Liver (tissue), 9 donors: ENCODE results near the gene XYLT1. TPM values are rescaled to one million over a fixed set of nuclear protein-coding genes. Genes with fewer than 3 reads are reported as not detected.

Source experiments
- DNase-seq: peaks from one replicate; pipeline ENCODE4 v3.0.0-alpha.2; 2017; ENCODE audit warnings: low spot score
- H3K27ac ChIP-seq, 2 donors: one replicate each; pipeline ENCODE4 v1.7.0; 2013; ENCODE audit warnings: inconsistent platforms in 2 of 2, low read length in 2 of 2, control low read depth in 1 of 2, low read depth in 1 of 2, mild to moderate bottlenecking in 1 of 2
- H3K27me3 ChIP-seq, 4 donors: one replicate each; pipeline versions ENCODE4 v1.6.1 to v1.7.0; 2013; ENCODE audit warnings: low read length in 3 of 4, inconsistent platforms in 1 of 4, mild to moderate bottlenecking in 1 of 4, moderate library complexity in 1 of 4; ENCODE audit not compliant: control insufficient read depth in 4 of 4, insufficient read depth in 4 of 4
- H3K36me3 ChIP-seq, 4 donors: one replicate each; pipeline versions ENCODE4 v1.6.1 to v1.7.0; 2013; ENCODE audit warnings: low read length in 3 of 4, mild to moderate bottlenecking in 3 of 4, low read depth in 1 of 4, moderate library complexity in 1 of 4; ENCODE audit not compliant: control insufficient read depth in 4 of 4, insufficient read depth in 3 of 4
- H3K4me1 ChIP-seq, 4 donors: one replicate each; pipeline versions ENCODE4 v1.6.1 to v1.7.0; 2013; ENCODE audit warnings: low read length in 3 of 4, mild to moderate bottlenecking in 3 of 4, moderate library complexity in 1 of 4; ENCODE audit not compliant: control insufficient read depth in 4 of 4, insufficient read depth in 4 of 4
- H3K4me3 ChIP-seq, 3 donors: one replicate each; pipeline versions ENCODE4 v1.6.1 to v1.7.0; 2013; ENCODE audit warnings: low read length in 3 of 3, control low read depth in 1 of 3, low read depth in 1 of 3, mild to moderate bottlenecking in 1 of 3
- H3K9ac ChIP-seq, 2 donors: one replicate each; pipeline ENCODE4 v1.7.0; 2013; ENCODE audit warnings: low read length in 2 of 2, mild to moderate bottlenecking in 2 of 2, moderate library complexity in 2 of 2, control low read depth in 1 of 2, low read depth in 1 of 2
- H3K9me3 ChIP-seq, 4 donors: one replicate each; pipeline versions ENCODE4 v1.6.1 to v1.7.0; 2013; ENCODE audit warnings: low read length in 3 of 4; ENCODE audit not compliant: control insufficient read depth in 4 of 4
- CTCF ChIP-seq: fragments of 150-350 bp; IDR thresholded peaks from 2 replicates; pipeline ENCODE4 v1.5.1; 2017; ENCODE audit warnings: improper control_type of control experiment, low read depth, low read length; ENCODE audit not compliant: missing input control
- EGR1 ChIP-seq, 2 donors: IDR thresholded peaks; 2 replicates each; pipeline ENCODE4 v1.6.1; 2016 to 2018; ENCODE audit warnings: antibody characterized with exemption in 2 of 2, low read depth in 2 of 2
- FOXA1 ChIP-seq: IDR thresholded peaks from 2 replicates; pipeline ENCODE4 v1.6.1; 2016; ENCODE audit warnings: antibody characterized with exemption
- FOXA2 ChIP-seq: IDR thresholded peaks from 2 replicates; pipeline ENCODE4 v1.6.1; 2016; ENCODE audit warnings: antibody characterized with exemption
- GABPA ChIP-seq, 2 donors: IDR thresholded peaks in 1 of 2; conservative IDR thresholded peaks in 1 of 2; 2 replicates each; pipeline ENCODE4 v1.6.1; 2016; ENCODE audit warnings: antibody characterized with exemption in 2 of 2, mild to moderate bottlenecking in 1 of 2, moderate library complexity in 1 of 2
- HNF4A ChIP-seq, 2 donors: conservative IDR thresholded peaks; 2 replicates each; pipeline ENCODE4 v1.6.1; 2016; ENCODE audit warnings: antibody characterized with exemption in 2 of 2, mild to moderate bottlenecking in 2 of 2
- HNF4G ChIP-seq: IDR thresholded peaks from 2 replicates; pipeline ENCODE4 v1.6.1; 2016; ENCODE audit warnings: antibody characterized with exemption
- JUND ChIP-seq, 2 donors: IDR thresholded peaks; 2 replicates each; pipeline ENCODE4 v1.6.1; 2016; ENCODE audit warnings: antibody characterized with exemption in 2 of 2
- NR2F2 ChIP-seq: IDR thresholded peaks from 2 replicates; pipeline ENCODE4 v1.6.1; 2016; ENCODE audit warnings: antibody characterized with exemption
- RAD21 ChIP-seq, 2 donors: IDR thresholded peaks; 2 replicates each; pipeline ENCODE4 v1.6.1; 2016; ENCODE audit warnings: antibody characterized with exemption in 2 of 2, mild to moderate bottlenecking in 2 of 2
- REST ChIP-seq: IDR thresholded peaks from 2 replicates; pipeline ENCODE4 v1.6.1; 2016; ENCODE audit warnings: antibody characterized with exemption, mild to moderate bottlenecking
- RXRA ChIP-seq, 2 donors: IDR thresholded peaks; 2 replicates each; pipeline ENCODE4 v1.6.1; 2017 to 2018; ENCODE audit warnings: antibody characterized with exemption in 2 of 2, mild to moderate bottlenecking in 1 of 2
- SP1 ChIP-seq: IDR thresholded peaks from 2 replicates; pipeline ENCODE4 v1.6.1; 2018; ENCODE audit warnings: antibody characterized with exemption, mild to moderate bottlenecking
- TAF1 ChIP-seq: conservative IDR thresholded peaks from 2 replicates; pipeline ENCODE4 v1.6.1; 2016; ENCODE audit warnings: antibody characterized with exemption, mild to moderate bottlenecking
- YY1 ChIP-seq: IDR thresholded peaks from 2 replicates; pipeline ENCODE4 v1.6.1; 2016; ENCODE audit warnings: antibody characterized with exemption, mild to moderate bottlenecking
- WGBS: extraction: QIAGEN DNeasy Blood & Tissue Kit; methylation state at CpG from one replicate; pipeline ENCODE4 v1.1.7; 2013; 5-methylcytosine and 5-hydroxymethylcytosine counted together
- polyA plus RNA-seq, 2 donors: library from polyadenylated mRNA; stranded (reverse) in 1 of 2; unstranded in 1 of 2; fragments of 200-250 nt in 1 of 2; fragments of >200 nt in 1 of 2; fragmentation: Nextera tagmentation in 1 of 2; extraction: Ambion mirVana in 1 of 2; gene quantifications; one replicate each; pipeline versions ENCODE4 v1.2.1 to v1.2.3, GENCODE V29; 2013 to 2015
- total RNA-seq, 2 donors: library from RNA; depleted of rRNA; stranded (reverse); fragments of >200 nt; gene quantifications; one replicate each; pipeline ENCODE4 v1.2.3, GENCODE V29; 2014
- TF ChIP-seq, protein P1 (sequence below): IDR thresholded peaks from 2 replicates; pipeline ENCODE4 v1.6.1; 2016; ENCODE audit warnings: antibody characterized with exemption
- TF ChIP-seq, protein P2 (sequence below): IDR thresholded peaks from 2 replicates; pipeline ENCODE4 v1.6.1; 2016; ENCODE audit warnings: antibody characterized with exemption
- TF ChIP-seq, protein P3 (sequence below): IDR thresholded peaks from 2 replicates; pipeline ENCODE4 v1.6.1; 2016; ENCODE audit warnings: antibody characterized with exemption
- donor health status: healthy.
- donor health status: healthy.
- donor health status: healthy.
- donor health status: healthy.
- donor health status: healthy.

The XYLT1 gene
- total and polyA plus RNA-seq, 4 donors = 0.25 to 2.3 (median 0.53) TPM

DNA sequence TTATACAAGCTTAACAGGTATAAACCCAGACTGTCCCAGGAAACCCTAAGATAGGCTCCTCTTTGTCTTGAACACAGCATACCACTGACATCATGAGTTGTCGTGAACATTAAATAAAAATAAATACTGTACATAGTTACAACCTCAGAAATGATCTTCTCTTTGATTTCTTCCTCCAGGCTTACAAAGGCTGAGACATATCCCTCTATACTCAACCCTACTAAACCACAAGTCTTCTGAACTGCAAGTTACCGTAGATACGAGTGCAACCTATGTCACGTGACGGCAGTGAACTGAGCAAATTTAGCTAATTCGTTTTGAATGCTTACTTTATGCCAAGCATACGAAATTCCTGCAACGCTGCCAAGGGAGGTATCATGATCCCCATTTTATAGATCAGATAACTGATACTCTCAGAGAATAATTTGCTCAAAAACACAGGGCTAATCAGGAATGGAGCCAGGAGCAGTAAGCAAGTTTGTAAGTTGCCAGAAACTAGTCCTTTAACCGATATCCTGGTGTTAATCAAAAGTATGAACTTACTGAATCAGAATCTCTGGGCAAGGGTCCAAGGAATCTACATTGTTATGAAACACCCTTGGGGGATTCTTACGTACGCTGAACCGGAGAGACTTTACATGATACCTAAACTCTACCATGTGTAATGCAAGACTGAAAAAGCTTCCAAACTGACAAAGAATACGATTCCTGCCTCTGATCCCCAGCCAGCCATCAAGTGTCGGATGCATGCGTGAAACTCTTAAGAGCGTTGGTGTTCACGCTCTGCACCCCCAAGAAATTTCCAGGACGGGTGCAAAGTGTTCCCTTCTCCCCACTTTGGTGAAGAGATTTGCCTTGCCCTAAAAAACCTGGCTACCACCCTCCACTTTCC is 106.2 kb downstream of the XYLT1 start:
- 77% methylated on average over 18 of the region's 18 CpGs for WGBS
- no peaks in the 10 kb centered on the region for H3K27me3 ChIP-seq
- no peaks in the 10 kb centered on the region for H3K9me3 ChIP-seq
- H3K4me1 ChIP-seq = peaks cover 0 to 2% (median 0%) of the 10 kb centered on the region in 4 donors
- no peak overlapping the region for H3K27ac ChIP-seq
- TF ChIP-seq EGR1 (IDR thresholded peaks at IDR 0.05; ENCODE audit: low read depth in 2 of 2) = no peak
- TF ChIP-seq GABPA (IDR thresholded peaks at IDR 0.05 in 1 of 2, conservative IDR thresholded peaks at IDR 0.05 in 1 of 2) = no peak
- TF ChIP-seq CTCF = no peak
- no peak for TF ChIP-seq JUND (IDR thresholded peaks at IDR 0.05)
- no peak for TF ChIP-seq FOXA2
- no peak for TF ChIP-seq HNF4A (conservative IDR thresholded peaks at IDR 0.05)
- TF ChIP-seq, protein P1, sequence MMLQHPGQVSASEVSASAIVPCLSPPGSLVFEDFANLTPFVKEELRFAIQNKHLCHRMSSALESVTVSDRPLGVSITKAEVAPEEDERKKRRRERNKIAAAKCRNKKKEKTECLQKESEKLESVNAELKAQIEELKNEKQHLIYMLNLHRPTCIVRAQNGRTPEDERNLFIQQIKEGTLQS = no peak
- TF ChIP-seq FOXA1 = no peak
- no peak overlapping the region for H3K9ac ChIP-seq
- no peak for DNase-seq
- no peak overlapping the region for H3K4me3 ChIP-seq
- no peaks in the 10 kb centered on the region for H3K36me3 ChIP-seq

DNA sequence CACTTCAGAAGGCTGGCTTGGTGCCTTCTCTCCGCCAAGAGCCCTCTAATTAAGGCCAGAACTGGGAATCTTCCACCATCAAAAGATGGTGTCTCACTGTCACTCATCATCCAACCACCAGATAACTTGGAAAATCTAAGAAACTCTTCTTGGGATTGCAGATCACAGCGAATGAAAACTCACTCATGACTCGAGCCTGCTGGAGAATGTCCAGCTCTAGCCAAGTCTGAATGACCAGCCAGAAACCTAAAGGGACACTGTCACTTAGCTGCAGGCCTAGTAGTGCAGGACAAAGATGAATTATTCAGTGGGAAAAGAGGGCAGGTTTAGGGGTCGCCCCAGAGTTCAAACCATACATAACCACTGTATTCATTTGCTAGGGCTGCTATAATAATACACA is 107.8 kb downstream of the XYLT1 start:
- Histone ChIP-seq H3K9me3 (no peaks in the 10 kb centered on the region), H3K9ac (no peak overlapping the region), H3K36me3 (no peaks in the 10 kb centered on the region), H3K4me1 (peaks cover 0 to 2% (median 0%) of the 10 kb centered on the region in 4 donors), H3K27me3 (no peaks in the 10 kb centered on the region), H3K27ac (no peak overlapping the region), H3K4me3 (no peak overlapping the region)
- DNase-seq = no peak
- TF ChIP-seq, protein P2, sequence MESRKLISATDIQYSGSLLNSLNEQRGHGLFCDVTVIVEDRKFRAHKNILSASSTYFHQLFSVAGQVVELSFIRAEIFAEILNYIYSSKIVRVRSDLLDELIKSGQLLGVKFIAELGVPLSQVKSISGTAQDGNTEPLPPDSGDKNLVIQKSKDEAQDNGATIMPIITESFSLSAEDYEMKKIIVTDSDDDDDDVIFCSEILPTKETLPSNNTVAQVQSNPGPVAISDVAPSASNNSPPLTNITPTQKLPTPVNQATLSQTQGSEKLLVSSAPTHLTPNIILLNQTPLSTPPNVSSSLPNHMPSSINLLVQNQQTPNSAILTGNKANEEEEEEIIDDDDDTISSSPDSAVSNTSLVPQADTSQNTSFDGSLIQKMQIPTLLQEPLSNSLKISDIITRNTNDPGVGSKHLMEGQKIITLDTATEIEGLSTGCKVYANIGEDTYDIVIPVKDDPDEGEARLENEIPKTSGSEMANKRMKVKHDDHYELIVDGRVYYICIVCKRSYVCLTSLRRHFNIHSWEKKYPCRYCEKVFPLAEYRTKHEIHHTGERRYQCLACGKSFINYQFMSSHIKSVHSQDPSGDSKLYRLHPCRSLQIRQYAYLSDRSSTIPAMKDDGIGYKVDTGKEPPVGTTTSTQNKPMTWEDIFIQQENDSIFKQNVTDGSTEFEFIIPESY = no peak
- no peak for TF ChIP-seq FOXA1
- no peak for TF ChIP-seq CTCF
- TF ChIP-seq HNF4G = no peak
- TF ChIP-seq FOXA2 = no peak
- no peak for TF ChIP-seq GABPA (IDR thresholded peaks at IDR 0.05 in 1 of 2, conservative IDR thresholded peaks at IDR 0.05 in 1 of 2)
- TF ChIP-seq REST = no peak
- no peak for TF ChIP-seq HNF4A (conservative IDR thresholded peaks at IDR 0.05)
- TF ChIP-seq, protein P1 = no peak
- no peak for TF ChIP-seq JUND (IDR thresholded peaks at IDR 0.05)
- TF ChIP-seq EGR1 (IDR thresholded peaks at IDR 0.05; ENCODE audit: low read depth in 2 of 2) = no peak
- no peak for TF ChIP-seq TAF1
- no peak for TF ChIP-seq YY1
- TF ChIP-seq NR2F2 = no peak
- no peak for TF ChIP-seq RXRA (IDR thresholded peaks at IDR 0.05)
- TF ChIP-seq, protein P3, sequence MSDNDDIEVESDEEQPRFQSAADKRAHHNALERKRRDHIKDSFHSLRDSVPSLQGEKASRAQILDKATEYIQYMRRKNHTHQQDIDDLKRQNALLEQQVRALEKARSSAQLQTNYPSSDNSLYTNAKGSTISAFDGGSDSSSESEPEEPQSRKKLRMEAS = no peak
- TF ChIP-seq RAD21 (IDR thresholded peaks at IDR 0.05) = no peak
- no peak for TF ChIP-seq SP1
- 87% methylated on average over 4 of the region's 4 CpGs for WGBS
